Dendritic cell treated with granulocyte-macrophage colony-stimulating factor and Interleukin-4, amounts not matched to agents 40 ng/mL and 50 ng/mL, for 4 days (primary cell): ENCODE measurements around the gene SEC31A.

Source experiments
- H3K27ac Mint-ChIP-seq: one replicate; pipeline ENCODE4 v1.8.0; 2022; ENCODE audit warnings: mild to moderate bottlenecking, mixed read lengths
- H3K27me3 Mint-ChIP-seq: one replicate; pipeline ENCODE4 v1.8.0; 2022; ENCODE audit warnings: mild to moderate bottlenecking, mixed read lengths
- H3K36me3 Mint-ChIP-seq: one replicate; pipeline ENCODE4 v1.8.0; 2022; ENCODE audit warnings: low read depth, mixed read lengths
- H3K4me1 Mint-ChIP-seq: one replicate; pipeline ENCODE4 v1.8.0; 2022; ENCODE audit warnings: low read depth, mixed read lengths
- H3K4me3 Mint-ChIP-seq: one replicate; pipeline ENCODE4 v1.8.0; 2022; ENCODE audit warnings: mild to moderate bottlenecking, moderate library complexity, mixed read lengths
- H3K9me3 Mint-ChIP-seq: one replicate; pipeline ENCODE4 v1.8.0; 2022; ENCODE audit warnings: mixed read lengths
- intact Hi-C: fragments of 100-400 bp; cut with micrococcal nuclease; formaldehyde crosslinking; loops from one replicate; pipeline ENCODE4 v1.15.0; 2022

Gene SEC31A

DNA sequence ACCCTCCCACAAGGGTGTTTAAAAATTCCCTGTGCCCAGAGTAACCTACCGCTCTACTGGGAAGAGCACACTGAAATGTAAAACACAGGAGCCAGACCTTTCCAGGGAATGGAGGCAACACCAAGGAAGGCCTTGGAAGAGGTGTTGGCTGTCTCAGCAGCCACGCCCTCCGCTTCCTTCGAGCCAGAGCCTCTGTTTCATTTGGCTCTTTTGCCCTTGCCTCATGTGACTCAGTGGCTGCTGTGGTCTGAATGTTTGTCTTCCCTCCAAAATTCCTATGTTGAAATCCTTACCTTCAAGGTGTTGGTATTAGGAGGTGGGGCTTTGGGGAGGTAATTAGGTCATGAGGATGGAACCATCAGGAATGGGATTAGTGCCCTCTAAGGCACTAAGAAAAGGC lies 103.6 kb downstream of the SEC31A start:
- H3K27ac Mint-ChIP-seq, result no peak overlapping the region
- H3K4me3 Mint-ChIP-seq, result no peak overlapping the region
- intact Hi-C loops, result no loop called here
- no peaks in the 10 kb centered on the region for H3K4me1 Mint-ChIP-seq
- no peaks in the 10 kb centered on the region for H3K9me3 Mint-ChIP-seq
- peaks cover 3% of the 10 kb centered on the region for H3K27me3 Mint-ChIP-seq
- no peaks in the 10 kb centered on the region for H3K36me3 Mint-ChIP-seq

- Mint-ChIP-seq H3K27me3 (peaks cover 3% of the 10 kb centered on the region), H3K4me3 (no peak overlapping the region), H3K36me3 (no peaks in the 10 kb centered on the region), H3K27ac (no peak overlapping the region), H3K9me3 (no peaks in the 10 kb centered on the region), H3K4me1 (no peaks in the 10 kb centered on the region)
- intact Hi-C loops, result no loop called here
Measured at GRCh38 chr4:82786828-82787227, 104.1 kb downstream of the SEC31A start.

- Mint-ChIP-seq H3K4me1 (peaks cover 4% of the 10 kb centered on the region), H3K27ac (no peak overlapping the region), H3K9me3 (no peaks in the 10 kb centered on the region), H3K4me3 (no peak overlapping the region), H3K36me3 (no peaks in the 10 kb centered on the region), H3K27me3 (peaks cover 3% of the 10 kb centered on the region)
- intact Hi-C loops, result no loop called here
Measured at GRCh38 chr4:82785611-82786400, 105.1 kb downstream of the SEC31A start.

DNA sequence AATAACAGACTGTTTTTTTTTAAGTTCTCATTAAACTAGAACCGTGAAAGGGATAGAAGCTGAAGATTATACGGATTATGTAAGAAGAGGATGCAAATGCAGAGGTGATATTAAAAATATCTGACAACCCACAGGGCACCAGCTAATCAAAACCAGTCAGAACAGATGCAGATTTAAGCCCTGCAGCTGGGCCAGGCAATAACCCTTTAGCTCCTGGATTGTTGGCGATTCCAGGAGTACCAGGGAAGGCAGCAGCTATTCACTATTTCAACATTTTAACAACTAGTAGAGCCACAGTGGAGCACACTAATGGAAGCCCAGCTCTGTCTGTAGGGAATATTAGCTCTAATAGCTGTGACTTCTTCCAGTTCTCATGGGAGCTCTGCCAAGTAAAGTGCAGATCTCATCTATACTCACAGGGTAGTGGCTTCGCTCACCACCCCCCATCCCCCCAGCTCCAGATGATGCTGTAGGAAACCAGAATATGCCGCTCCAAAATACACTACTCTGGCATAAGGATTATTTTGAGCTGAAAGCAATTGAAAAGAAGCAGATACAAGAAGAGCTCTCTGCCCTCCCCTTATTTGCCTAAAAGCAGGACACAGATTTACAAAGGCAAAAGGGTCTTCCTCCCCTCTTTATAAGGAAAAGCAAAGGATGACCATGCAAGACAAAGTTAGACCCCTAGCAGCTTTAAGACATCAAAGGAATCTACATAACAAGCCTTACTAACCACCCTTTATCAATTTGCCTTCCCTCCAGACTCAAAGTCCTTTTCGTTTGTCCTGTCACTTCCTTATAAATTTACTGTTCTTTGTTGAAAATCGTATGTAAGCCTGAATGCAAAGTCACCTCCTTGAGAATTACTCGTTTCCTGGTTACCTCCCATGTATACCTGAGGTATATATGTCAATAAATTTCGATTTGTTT lies 106.0 kb downstream of the SEC31A start:
- Mint-ChIP-seq H3K27ac (no peak overlapping the region), H3K36me3 (no peaks in the 10 kb centered on the region), H3K9me3 (no peaks in the 10 kb centered on the region), H3K4me3 (no peak overlapping the region), H3K27me3 (peaks cover 3% of the 10 kb centered on the region), H3K4me1 (peaks cover 12% of the 10 kb centered on the region)
- intact Hi-C loops, result no loop called here

- peaks cover 12% of the 10 kb centered on the region for H3K4me1 Mint-ChIP-seq
- H3K27me3 Mint-ChIP-seq, result peaks cover 3% of the 10 kb centered on the region
- no peak overlapping the region for H3K27ac Mint-ChIP-seq
- H3K9me3 Mint-ChIP-seq, result no peaks in the 10 kb centered on the region
- H3K4me3 Mint-ChIP-seq, result no peak overlapping the region
- H3K36me3 Mint-ChIP-seq, result no peaks in the 10 kb centered on the region
- intact Hi-C loops, result no loop called here
Measured at GRCh38 chr4:82782626-82783345, 108.2 kb downstream of the SEC31A start.

- Mint-ChIP-seq H3K4me3 (no peak overlapping the region), H3K4me1 (peaks cover 12% of the 10 kb centered on the region), H3K27me3 (no peaks in the 10 kb centered on the region), H3K27ac (no peak overlapping the region), H3K9me3 (no peaks in the 10 kb centered on the region), H3K36me3 (no peaks in the 10 kb centered on the region)
- intact Hi-C loops, result no loop called here
Measured at GRCh38 chr4:82780752-82781231, 110.2 kb downstream of the SEC31A start.

DNA sequence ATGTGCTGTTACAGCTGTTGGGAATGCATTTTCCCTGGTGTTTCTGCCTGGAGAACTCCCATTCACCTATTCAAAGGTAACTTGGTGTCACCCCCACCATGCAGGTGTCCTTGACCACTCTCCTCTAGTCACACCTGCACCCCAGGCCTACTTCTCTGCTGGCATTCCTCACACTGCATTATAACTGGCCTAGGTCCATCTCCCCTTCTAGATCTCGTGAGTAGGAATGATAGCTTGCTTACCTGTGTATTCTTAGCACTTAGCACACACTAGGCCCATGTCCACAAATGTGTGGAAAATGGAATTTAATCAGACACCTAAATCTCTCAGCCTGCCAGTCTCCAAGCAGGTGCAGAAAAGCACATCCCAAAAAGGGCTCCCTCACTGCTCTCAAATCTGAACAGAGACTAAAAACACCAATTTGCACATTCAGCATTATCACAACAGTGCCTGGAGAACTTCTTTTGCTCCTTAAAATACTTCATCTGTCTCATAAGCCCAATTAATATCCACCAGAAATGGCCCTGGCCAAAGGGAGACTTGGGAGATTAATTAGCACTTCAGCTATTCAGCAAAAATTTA lies 110.7 kb downstream of the SEC31A start:
- no peaks in the 10 kb centered on the region for H3K36me3 Mint-ChIP-seq
- intact Hi-C loops, result no loop called here
- no peak overlapping the region for H3K27ac Mint-ChIP-seq
- H3K4me1 Mint-ChIP-seq, result peaks cover 12% of the 10 kb centered on the region
- no peaks in the 10 kb centered on the region for H3K27me3 Mint-ChIP-seq
- no peak overlapping the region for H3K4me3 Mint-ChIP-seq
- H3K9me3 Mint-ChIP-seq, result no peaks in the 10 kb centered on the region

- Mint-ChIP-seq H3K27me3 (no peaks in the 10 kb centered on the region), H3K4me3 (no peak overlapping the region), H3K27ac (no peak overlapping the region), H3K4me1 (peaks cover 17% of the 10 kb centered on the region), H3K9me3 (no peaks in the 10 kb centered on the region), H3K36me3 (no peaks in the 10 kb centered on the region)
- intact Hi-C loops, result no loop called here
Measured at GRCh38 chr4:82779032-82779431, 111.9 kb downstream of the SEC31A start.

GRCh38 chr4:82777857-82778525 lies 113.0 kb downstream of the SEC31A start:
- Mint-ChIP-seq H3K27me3 (no peaks in the 10 kb centered on the region), H3K9me3 (no peaks in the 10 kb centered on the region), H3K4me3 (no peak overlapping the region), H3K27ac (no peak overlapping the region), H3K36me3 (no peaks in the 10 kb centered on the region), H3K4me1 (peaks cover 17% of the 10 kb centered on the region)
- intact Hi-C loops, result no loop called here

DNA sequence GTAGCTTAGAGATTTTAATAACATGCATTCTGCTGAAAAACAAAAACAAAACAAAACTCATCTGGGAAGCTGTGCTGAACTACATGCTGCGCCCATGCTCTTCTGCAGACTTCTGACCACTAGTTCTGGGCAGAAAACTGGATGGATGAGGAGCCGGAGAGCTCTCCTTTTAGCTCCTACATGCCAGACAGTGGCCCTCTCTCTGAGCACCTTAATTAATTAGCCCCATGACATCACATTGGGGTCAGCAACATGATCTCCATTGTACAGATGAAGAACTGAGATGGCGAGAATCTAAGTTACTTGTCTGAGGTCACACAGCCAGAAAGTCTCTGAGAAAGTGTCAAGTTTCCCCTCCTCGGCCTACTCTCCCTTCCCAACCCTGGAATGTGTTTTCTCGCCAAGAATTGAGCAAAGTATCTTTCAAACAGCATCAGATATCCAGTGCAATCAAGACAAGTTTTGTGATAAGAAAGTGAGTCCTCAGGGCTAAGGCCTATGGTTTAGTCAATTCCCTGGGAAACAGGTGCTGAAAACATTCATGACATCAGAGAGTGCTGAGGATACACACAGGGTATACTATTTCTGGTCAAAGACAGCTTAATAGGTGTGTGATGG lies 113.9 kb downstream of the SEC31A start:
- Mint-ChIP-seq H3K27ac (no peak overlapping the region), H3K36me3 (no peaks in the 10 kb centered on the region), H3K9me3 (no peaks in the 10 kb centered on the region), H3K4me3 (no peak overlapping the region), H3K27me3 (no peaks in the 10 kb centered on the region), H3K4me1 (peaks cover 17% of the 10 kb centered on the region)
- intact Hi-C loops, result no loop called here

DNA sequence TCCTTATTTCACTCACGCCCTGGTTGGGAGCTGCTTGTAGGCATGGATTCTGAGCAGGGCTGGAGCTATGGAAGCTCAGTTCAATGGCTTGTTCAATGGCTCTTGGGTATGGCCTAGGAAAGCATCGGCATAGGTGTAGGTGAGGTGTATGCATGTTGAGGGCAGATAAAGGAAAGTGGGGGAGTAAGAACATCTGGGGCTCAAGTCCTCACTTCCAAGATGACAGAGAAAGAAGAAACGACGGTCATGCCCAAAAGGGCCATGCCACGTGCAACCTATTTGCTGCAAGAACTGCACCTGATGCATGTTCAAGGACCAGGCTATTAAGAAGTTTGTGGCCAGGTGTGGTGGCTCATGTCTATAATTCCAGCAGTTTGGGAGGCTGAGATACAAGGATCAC lies 115.7 kb downstream of the SEC31A start:
- no peak overlapping the region for H3K4me3 Mint-ChIP-seq
- no peaks in the 10 kb centered on the region for H3K27me3 Mint-ChIP-seq
- H3K4me1 Mint-ChIP-seq, result peaks cover 7% of the 10 kb centered on the region
- no peaks in the 10 kb centered on the region for H3K36me3 Mint-ChIP-seq
- no peaks in the 10 kb centered on the region for H3K9me3 Mint-ChIP-seq
- intact Hi-C loops, result no loop called here
- no peak overlapping the region for H3K27ac Mint-ChIP-seq

- no peaks in the 10 kb centered on the region for H3K9me3 Mint-ChIP-seq
- H3K4me1 Mint-ChIP-seq, result peaks cover 6% of the 10 kb centered on the region
- intact Hi-C loops, result no loop called here
Measured at GRCh38 chr4:82774711-82775171, 116.2 kb downstream of the SEC31A start.

DNA sequence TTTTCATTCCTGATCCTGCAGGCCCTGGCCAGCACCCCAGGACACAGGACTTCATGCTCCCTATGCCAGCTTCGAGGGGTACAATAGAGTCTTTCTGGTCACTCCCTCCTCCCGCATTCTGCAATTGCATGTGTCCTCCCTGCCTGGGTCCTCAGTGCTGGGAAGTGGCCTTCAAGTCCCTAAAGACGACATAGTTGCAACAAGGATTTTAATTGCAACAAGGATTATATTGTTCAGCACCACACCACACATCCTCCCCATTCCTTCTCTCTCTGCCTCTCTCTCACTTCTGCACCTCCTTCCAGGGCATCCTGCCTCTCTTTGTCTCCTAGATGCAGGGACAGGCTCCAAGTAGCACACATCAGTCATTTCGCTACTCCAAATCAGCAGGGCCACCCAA lies 117.9 kb downstream of the SEC31A start:
- Mint-ChIP-seq H3K4me1 (peaks cover 6% of the 10 kb centered on the region), H3K4me3 (no peak overlapping the region), H3K27me3 (no peaks in the 10 kb centered on the region), H3K9me3 (no peaks in the 10 kb centered on the region), H3K36me3 (no peaks in the 10 kb centered on the region), H3K27ac (no peak overlapping the region)
- intact Hi-C loops, result no loop called here

More at GRCh38 chr4:82774711-82775171, 116.2 kb downstream of the SEC31A start:
- no peak overlapping the region for H3K4me3 Mint-ChIP-seq
- H3K36me3 Mint-ChIP-seq, result no peaks in the 10 kb centered on the region
- H3K27me3 Mint-ChIP-seq, result no peaks in the 10 kb centered on the region
- peak overlapping the region; percentile 53 for H3K27ac Mint-ChIP-seq
